Right lobe of liver (tissue), 4 donors: ENCODE measurements around the gene MYL3.

ENCODE experiments used
- CTCF ChIP-seq, 4 donors: fragments of 200-600 bp in 3 of 4; fragments of 450-650 bp in 1 of 4; IDR thresholded peaks; one replicate each; pipeline versions ENCODE4 v1.5.1 to v1.8.0; 2016 to 2022; ENCODE audit warnings: antibody characterized with exemption in 4 of 4, mild to moderate bottlenecking in 2 of 4
- POLR2A ChIP-seq: fragments of 450-650 bp; IDR thresholded peaks from one replicate; pipeline ENCODE4 v1.6.1; 2017; ENCODE audit warnings: antibody characterized with exemption, mild to moderate bottlenecking
- donor health status: DM: no; HTN: no; CAD: no.
- donor health status: DM: no; HTN: no; CAD: no.
- donor health status: DM: no; HTN: yes; CAD: no.

DNA sequence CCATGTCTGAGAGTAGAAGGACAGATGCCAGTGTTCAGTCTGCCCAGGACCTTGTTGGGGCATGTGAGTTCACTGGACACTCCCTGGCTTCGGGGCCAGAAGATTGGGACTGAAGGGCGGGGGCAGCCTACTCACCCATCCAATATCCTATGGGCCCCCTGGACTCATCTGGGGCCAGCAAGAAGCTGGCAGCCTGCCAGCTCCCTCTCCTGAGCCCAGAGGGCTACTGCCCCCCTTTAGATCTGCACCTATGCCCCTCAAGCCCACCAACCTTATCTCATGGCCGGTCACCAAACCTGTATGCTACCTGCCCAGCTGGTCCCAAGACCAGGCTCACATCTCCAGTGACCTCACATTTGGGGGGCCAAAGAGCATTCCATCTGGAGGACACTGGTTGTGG is 22.4 kb upstream of the MYL3 start:
- TF ChIP-seq POLR2A (no peak), CTCF (IDR thresholded peaks at IDR 0.05) (no peak)
